Muscle of leg (tissue), 11 donors: ENCODE data around the gene AUH. TPM values are rescaled to one million over a fixed set of nuclear protein-coding genes. Genes with fewer than 3 reads are reported as not detected.
"Not testable (repeated sequence)": the region's sequence is repeated elsewhere in the genome, so short reads cannot be mapped to it uniquely, and the experiment has no call there.

ENCODE experiments used
- DNase-seq: peaks from one replicate; pipeline ENCODE4 v3.0.0; 2013
- H3K27ac ChIP-seq: one replicate; pipeline ENCODE4 v1.5.1; 2013; ENCODE audit warnings: mild to moderate bottlenecking, low read length, control low read depth
- H3K27me3 ChIP-seq: one replicate; pipeline ENCODE4 v1.6.1; 2013; ENCODE audit warnings: low read length; ENCODE audit not compliant: control insufficient read depth, insufficient read depth
- H3K36me3 ChIP-seq: one replicate; pipeline ENCODE4 v1.6.1; 2013; ENCODE audit warnings: low read length; ENCODE audit not compliant: control insufficient read depth, insufficient read depth
- H3K4me1 ChIP-seq: one replicate; pipeline ENCODE4 v1.6.1; 2013; ENCODE audit warnings: low read length; ENCODE audit not compliant: control insufficient read depth, insufficient read depth
- H3K4me3 ChIP-seq: one replicate; pipeline ENCODE4 v1.5.1; 2013; ENCODE audit warnings: low read length, control low read depth
- H3K9me3 ChIP-seq: replicated peaks from 2 replicates; pipeline ENCODE4 v1.6.1; 2013; ENCODE audit warnings: low read depth, low read length; ENCODE audit not compliant: control insufficient read depth
- WGBS: methylation state at CpG from one replicate; pipeline ENCODE4 v1.1.5; 2013; ENCODE audit warnings: missing lambda C conversion rate; ENCODE audit not compliant: insufficient coverage; 5-methylcytosine and 5-hydroxymethylcytosine counted together
- polyA plus RNA-seq, 8 donors: library from polyadenylated mRNA; unstranded; fragments of 120-200 nt; gene quantifications; one replicate each; pipeline versions ENCODE4 v1.2.1 to v1.2.3, GENCODE V29; 2013; ENCODE audit warnings: inconsistent platforms in 1 of 8, low replicate concordance in 1 of 8; ENCODE audit not compliant: insufficient read length in 8 of 8, insufficient read depth in 1 of 8
- total RNA-seq: library from RNA; stranded (reverse); fragments of 120-200 nt; gene quantifications from one replicate; pipeline ENCODE4 v1.2.4, GENCODE V29; 2013

The AUH gene
- total and polyA plus RNA-seq, 9 donors: 9.5 to 16.0 (median 12.7) TPM

DNA sequence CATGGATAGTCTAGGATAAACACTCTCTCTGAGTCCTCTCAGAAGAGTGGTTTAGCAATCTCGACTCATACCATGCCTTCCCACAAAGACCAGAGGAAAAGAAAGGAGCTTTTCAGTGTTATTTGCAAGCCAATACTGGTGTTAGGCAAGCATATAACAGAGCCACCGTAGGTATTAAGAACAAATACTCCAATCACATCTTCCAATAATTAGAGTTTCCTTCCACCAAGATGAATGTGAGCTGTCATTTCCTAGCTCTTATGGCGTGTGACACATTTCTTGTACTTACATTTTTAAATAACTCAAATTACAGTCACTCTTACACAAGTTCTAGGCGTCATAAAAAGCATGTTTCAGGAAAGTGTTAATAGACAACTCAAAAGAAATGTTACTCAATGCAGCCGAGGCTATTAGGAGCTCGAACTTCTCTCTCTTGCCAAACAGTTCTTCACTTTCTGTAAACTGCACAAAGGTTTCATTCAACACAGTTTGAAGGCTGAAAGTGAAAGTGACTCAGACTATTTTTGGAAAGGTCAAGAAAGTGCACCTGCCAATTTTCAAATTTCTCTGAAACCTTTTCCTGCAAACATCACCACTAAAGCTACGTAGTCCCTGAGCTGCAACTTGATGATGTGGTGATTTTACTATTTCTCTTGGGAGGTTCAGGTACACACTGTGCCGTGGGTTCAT is 153.8 kb downstream of the AUH start:
- H3K27ac ChIP-seq: peak overlapping the region; percentile 70
- H3K27me3 ChIP-seq: no peaks in the 10 kb centered on the region
- H3K36me3 ChIP-seq: peaks cover under 1% of the 10 kb centered on the region
- WGBS: 20% methylated on average over 4 of the region's 8 CpGs
- H3K4me1 ChIP-seq: peaks cover 4% of the 10 kb centered on the region
- H3K4me3 ChIP-seq: no peak overlapping the region
- H3K9me3 ChIP-seq: peaks cover 2% of the 10 kb centered on the region
- peak; percentile 82 for DNase-seq

GRCh38 chr9:91207397-91207728 is 154.4 kb downstream of the AUH start:
- H3K27ac ChIP-seq: no peak overlapping the region
- no peak for DNase-seq
- WGBS: 84% methylated on average over 5 of the region's 9 CpGs
- peaks cover 4% of the 10 kb centered on the region for H3K4me1 ChIP-seq
- H3K4me3 ChIP-seq: no peak overlapping the region
- no peaks in the 10 kb centered on the region for H3K36me3 ChIP-seq
- H3K27me3 ChIP-seq: no peaks in the 10 kb centered on the region
- H3K9me3 ChIP-seq: peaks cover 6% of the 10 kb centered on the region

DNA sequence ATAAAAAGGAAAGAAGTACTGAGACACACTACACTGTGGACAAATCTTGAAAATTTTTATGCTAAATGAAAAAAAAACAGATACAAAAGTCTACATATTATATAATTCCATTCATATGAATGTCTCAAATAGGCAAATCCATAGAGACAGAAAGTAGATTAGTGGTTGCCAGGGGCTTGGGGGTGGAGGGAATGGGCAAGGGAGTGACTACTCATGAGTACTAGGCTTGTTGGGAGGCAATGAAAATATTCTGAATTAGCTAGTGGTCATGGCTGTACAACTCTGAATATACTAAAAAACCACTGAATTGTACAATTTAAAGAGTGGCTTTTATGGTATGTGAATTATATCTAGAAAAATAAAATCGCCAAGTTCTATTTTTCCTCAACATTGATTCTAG is 154.9 kb downstream of the AUH start:
- no peak for DNase-seq
- Histone ChIP-seq H3K4me3 (no peak overlapping the region), H3K4me1 (peaks cover 4% of the 10 kb centered on the region), H3K36me3 (no peaks in the 10 kb centered on the region), H3K9me3 (peaks cover 6% of the 10 kb centered on the region), H3K27me3 (no peaks in the 10 kb centered on the region), H3K27ac (no peak overlapping the region)
- WGBS: no CpG with 5 or more reads among the region's 1 CpG

- Histone ChIP-seq H3K9me3 (peaks cover 13% of the 10 kb centered on the region), H3K4me3 (no peak overlapping the region), H3K27ac (no peak overlapping the region), H3K4me1 (peaks cover 2% of the 10 kb centered on the region), H3K36me3 (no peaks in the 10 kb centered on the region), H3K27me3 (no peaks in the 10 kb centered on the region)
- no peak for DNase-seq
Measured at GRCh38 chr9:91202736-91203283, 158.9 kb downstream of the AUH start.

DNA sequence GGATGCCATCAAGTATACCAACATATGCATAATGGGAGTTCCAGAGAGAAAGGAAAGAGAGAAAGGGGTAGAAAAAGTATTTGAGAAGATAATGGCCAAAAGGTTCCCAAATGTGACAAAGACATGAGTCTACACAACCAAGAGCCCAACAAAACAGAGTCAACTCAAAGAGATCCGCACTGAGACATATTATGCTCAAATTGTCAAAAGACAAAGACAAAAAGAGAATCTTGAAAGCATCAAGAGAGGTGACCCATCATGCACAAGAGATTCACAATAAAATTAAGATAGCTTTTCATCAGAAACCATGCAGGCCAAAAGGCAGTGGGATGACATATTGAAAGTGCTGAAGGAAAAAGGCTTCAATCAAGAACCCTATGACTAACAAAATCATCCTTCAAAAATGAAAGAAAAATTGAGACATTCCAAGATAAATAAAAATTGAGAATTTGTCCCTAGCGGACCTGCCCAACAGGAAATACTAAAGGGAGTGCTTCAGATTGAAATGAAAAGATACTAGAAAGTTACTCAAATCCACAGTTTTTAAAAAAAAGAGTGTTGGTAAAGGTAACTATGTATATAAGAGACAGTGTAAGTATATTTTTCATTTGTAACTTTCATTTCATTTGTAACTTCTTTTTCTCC is 160.9 kb downstream of the AUH start:
- WGBS: no CpG with 5 or more reads among the region's 2 CpGs
- H3K27ac ChIP-seq: no peak overlapping the region
- H3K27me3 ChIP-seq: no peaks in the 10 kb centered on the region
- H3K36me3 ChIP-seq: no peaks in the 10 kb centered on the region
- H3K9me3 ChIP-seq: peaks cover 13% of the 10 kb centered on the region
- no peak overlapping the region for H3K4me3 ChIP-seq
- DNase-seq: no peak
- peaks cover 15% of the 10 kb centered on the region for H3K4me1 ChIP-seq

DNA sequence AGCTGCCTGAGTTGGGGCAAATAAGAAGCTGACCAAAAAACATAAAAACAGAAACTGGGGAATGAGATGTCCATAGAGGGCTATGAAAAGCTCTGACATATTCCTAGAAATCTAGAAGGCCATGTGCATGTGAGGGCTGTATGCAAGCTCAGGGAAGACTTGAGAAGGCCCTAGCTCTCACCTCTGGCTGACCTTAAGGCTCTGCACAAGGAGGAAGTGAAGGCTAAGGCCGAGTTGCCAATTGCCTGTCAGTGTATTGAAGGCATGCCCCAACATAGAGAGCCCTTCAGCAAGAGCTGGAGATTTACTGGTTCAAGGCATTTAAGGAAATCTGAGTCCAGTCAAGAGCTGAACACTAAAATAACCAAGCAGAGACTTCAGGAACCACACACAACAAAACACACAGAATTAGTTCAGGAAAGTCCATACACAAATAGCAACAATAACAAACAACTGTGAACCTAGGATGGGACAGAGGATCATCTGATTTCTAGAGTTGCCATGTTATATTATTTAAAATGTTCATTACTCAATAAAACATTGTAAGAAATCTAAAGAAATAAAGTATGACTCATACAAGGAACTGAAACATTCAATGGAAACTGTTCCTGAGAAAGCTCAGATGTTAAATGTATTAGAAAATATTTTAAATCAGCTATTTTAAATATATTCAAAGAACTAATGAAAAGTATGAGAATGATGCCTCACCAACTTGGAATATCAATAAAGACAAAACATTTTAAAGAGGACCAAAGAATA is 161.8 kb downstream of the AUH start:
- DNase-seq: no peak
- no peaks in the 10 kb centered on the region for H3K36me3 ChIP-seq
- no peaks in the 10 kb centered on the region for H3K27me3 ChIP-seq
- peaks cover 13% of the 10 kb centered on the region for H3K9me3 ChIP-seq
- no CpG with 5 or more reads among the region's 1 CpG for WGBS
- H3K4me1 ChIP-seq: peaks cover 17% of the 10 kb centered on the region
- no peak overlapping the region for H3K4me3 ChIP-seq
- H3K27ac ChIP-seq: no peak overlapping the region

DNA sequence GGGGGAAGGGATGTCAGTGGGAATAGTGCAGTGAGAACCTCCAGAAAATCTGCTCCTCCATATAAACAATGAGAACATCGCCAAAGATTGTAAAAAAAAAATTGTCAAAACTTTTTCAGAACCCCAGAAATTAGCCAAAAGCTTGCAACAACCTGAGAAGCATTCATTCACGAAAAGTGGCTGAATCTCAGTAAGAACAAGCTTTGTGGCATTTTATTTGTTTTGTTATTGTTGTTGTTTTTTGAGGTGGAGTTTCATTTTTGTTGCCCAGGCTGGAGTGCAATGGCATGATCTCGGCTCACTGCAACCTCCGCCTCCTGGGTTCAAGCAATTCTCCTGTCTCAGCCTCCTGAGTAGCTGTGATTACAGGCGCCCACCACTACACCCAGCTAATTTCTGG is 162.8 kb downstream of the AUH start:
- not testable (repeated sequence) for DNase-seq, H3K27me3 ChIP-seq, H3K27ac ChIP-seq, H3K36me3 ChIP-seq, H3K4me3 ChIP-seq
- Histone ChIP-seq H3K9me3 (peaks cover 13% of the 10 kb centered on the region), H3K4me1 (peaks cover 27% of the 10 kb centered on the region)
- no CpG with 5 or more reads among the region's 5 CpGs for WGBS

DNA sequence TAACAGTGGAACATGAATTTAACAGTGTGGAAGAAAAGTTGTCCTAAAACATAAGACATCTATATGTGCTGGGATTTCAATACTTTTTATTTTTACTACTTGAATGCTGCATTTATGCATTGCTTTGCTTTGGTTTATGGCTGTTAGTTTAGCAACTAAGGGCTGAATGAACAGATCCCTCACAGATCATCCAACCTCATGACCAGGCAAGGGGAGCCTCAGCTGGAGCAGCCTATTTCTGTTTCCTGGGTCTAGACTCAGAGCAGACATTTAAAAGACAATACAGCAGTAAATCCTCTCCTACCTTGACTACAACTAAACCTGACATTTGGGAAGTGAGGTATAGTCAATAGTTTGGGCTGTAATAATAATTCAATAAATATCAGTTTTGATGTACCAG is 163.3 kb downstream of the AUH start:
- H3K4me3 ChIP-seq: no peak overlapping the region
- DNase-seq: no peak
- no peaks in the 10 kb centered on the region for H3K36me3 ChIP-seq
- peaks cover 31% of the 10 kb centered on the region for H3K4me1 ChIP-seq
- peak overlapping the region; percentile 70 for H3K27ac ChIP-seq
- H3K9me3 ChIP-seq: peaks cover 13% of the 10 kb centered on the region
- no peaks in the 10 kb centered on the region for H3K27me3 ChIP-seq

- 7% methylated on average over 3 of the region's 13 CpGs for WGBS
Measured at GRCh38 chr9:91197232-91198181, 164.2 kb downstream of the AUH start.

More at GRCh38 chr9:91197232-91198181, 164.2 kb downstream of the AUH start:
- H3K27me3 ChIP-seq: no peaks in the 10 kb centered on the region
- peak; percentile 97 for DNase-seq
- H3K4me3 ChIP-seq: no peak overlapping the region
- peaks cover 39% of the 10 kb centered on the region for H3K4me1 ChIP-seq
- peaks cover 7% of the 10 kb centered on the region for H3K9me3 ChIP-seq
- H3K27ac ChIP-seq: peak overlapping the region; percentile 77
- no peaks in the 10 kb centered on the region for H3K36me3 ChIP-seq
